GM19438 (cell line): ENCODE results near the gene CEP57L1.
"Not testable (repeated sequence)": the region's sequence is repeated elsewhere in the genome, so short reads cannot be mapped to it uniquely, and the experiment has no call there.

ENCODE experiments used
- ATAC-seq: cut with Tn5 transposase; IDR thresholded peaks from one replicate; pipeline ENCODE4 v1.9.1; 2021; ENCODE audit warnings: low read depth; ENCODE audit not compliant: unreplicated experiment

CEP57L1 gene

DNA sequence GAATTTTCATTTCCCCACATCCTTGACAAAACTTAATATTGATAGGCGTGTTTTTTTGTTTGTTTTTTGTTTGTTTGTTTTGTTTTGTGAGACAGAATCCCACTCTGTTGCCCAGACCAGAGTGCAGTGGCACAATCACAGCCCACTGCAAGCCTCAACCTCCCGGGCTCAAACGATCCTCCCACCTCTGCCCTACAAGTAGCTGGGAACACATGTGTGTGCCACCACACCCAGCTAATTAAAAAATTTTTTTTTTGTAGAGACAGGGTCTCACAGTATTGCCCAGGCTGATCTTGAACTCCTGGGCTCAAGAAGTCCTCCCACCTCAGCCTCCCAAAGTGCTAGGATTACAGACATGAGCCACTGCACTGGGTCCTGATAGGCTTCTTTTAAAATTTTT lies 9.2 kb downstream of the CEP57L1 start:
- ATAC-seq, result no peak

DNA sequence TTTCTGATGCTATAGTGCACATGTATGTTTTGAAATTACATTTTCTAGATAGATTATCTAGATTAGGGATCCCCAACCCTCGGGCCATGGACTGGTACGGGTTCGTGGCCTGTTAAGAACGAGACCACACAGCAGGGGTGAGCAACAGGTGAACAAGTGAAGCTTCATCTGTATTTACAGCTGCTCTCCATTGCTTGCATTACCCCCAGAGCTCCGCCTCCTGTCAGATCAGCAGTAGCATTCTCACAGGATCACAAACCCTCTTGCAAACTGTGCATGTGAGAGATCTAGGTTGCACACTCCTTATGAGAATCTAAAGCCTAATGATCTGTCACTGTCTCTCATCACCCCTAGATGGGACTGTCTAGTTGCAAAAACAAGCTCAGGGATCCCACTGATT lies 10.4 kb downstream of the CEP57L1 start:
- no peak for ATAC-seq

DNA sequence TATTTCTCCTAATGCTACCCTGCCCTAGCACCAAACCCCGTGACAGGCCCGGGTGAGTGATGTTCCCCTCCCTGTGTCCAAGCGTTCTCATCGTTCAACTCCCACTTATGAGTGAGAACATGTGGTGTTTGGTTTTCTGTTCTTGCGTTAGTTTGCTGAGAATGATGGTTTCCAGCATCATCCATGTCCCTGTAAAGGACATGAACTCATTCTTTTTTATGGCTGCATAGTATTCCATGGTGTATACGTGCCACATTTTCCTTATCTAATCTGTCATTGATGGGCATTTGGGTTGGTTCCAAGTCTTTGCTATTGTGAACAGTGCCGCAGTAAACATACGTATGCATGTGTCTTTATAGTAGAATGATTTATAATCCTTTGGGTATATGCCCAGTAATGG lies 14.4 kb downstream of the CEP57L1 start:
- not testable (repeated sequence) for ATAC-seq

DNA sequence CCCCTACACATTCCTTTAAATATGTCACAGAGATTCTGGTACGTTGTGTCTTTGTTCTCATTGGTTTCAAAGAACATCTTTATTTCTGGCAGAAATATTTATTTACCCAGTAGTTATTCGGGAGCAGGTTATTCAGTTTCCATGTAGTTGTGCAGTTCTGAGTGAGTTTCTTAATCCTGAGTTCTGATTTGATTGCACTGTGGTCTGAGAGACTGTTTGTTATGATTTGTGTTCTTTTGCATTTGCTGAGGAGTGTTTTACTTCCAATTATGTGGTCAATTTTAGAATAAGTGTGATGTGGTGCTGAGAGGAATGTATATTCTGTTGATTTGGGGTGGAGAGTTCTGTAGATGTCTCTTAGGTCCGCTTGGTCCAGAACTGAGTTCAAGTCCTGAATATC lies 17.4 kb downstream of the CEP57L1 start:
- ATAC-seq, result not testable (repeated sequence)

DNA sequence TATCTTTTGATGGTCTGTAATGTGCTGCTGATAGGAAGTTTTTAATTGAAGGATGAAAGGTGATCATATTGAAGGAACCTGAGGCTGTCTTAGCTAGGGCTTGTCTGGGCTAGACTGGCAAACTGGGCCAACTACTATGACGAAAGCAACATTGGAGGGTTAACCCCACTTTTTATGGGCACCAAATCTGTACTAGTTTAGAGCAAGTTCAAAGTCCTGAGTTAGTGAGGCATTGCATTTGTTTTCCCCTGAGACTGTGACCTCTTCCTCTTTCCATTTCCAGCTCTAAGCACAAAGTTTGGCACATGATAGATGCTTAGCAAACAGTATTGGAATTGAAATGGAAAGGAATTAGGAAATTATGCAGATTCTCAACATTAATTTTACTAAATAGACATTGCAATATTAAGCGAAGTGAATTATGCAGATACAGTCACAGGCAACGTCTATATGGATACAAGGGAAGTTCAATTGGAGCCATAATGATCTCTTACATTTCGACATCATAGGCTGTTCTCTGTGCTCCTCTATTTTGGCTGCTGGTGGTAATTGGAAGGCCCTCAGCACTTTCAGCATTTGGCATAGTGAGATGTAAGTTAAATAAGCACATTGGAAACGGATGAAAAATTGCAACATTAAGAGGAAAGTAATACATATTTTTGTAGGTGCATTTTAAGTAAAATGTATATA lies 22.2 kb downstream of the CEP57L1 start:
- ATAC-seq, result peak; percentile 75

DNA sequence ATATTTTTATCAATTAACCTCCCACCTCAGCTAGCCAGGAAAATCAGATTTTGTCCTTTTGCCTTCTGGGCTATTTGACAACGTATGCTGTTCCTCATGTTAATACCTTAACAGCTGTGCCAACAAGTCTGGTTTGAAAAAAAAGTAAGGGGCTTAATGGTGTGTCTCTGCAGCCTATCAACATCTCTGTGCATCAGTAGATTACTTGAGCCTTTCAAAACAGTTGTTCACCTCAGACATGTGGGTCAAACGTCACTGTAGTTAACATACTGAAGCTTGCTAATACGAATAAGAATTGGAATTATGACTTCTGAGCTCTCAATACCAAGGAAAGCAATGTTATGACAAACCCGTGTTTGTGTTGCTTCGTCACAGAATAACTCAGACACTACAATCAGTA lies 23.0 kb downstream of the CEP57L1 start:
- ATAC-seq, result no peak

DNA sequence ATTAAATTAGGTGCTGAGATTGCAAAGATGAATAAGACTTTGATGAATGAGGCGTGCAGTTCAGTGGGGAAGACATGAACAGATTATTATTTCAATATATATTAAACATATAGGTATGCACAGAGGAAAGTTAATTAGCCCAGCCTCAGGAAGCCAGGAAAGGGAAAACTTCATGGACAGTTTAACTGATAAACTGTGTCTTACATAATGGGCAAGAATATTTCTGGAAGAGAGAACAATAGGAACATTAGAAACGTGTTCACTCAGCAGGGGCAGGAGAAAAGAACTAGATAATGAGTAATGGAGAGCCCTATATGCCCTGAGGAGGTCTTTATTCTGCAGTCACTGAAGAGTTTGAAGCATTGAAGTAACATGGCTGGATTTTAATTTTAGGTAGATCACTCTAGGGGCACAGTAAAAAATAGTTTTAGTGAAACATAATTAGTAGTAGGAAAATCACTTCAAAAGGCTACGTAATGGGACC lies 23.6 kb downstream of the CEP57L1 start:
- ATAC-seq, result no peak

DNA sequence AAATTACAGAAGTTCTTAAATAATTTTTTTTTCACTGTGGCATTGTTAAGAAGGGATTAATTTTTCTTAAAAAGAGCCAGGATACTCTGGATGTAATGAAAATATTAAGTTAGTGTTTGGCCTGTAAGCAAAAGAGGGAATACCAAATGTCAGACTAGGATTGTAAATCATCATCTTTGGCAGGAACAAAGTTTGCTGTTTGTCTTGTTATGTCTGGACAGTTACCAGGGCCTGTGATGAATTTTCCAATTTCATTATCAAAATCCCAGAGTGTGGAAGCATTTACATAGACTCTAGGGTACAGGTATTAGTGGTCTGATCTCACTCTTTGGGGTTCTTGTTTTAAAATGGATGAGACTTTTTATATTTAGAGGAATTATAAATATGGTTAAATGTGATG lies 26.1 kb downstream of the CEP57L1 start:
- no peak for ATAC-seq

DNA sequence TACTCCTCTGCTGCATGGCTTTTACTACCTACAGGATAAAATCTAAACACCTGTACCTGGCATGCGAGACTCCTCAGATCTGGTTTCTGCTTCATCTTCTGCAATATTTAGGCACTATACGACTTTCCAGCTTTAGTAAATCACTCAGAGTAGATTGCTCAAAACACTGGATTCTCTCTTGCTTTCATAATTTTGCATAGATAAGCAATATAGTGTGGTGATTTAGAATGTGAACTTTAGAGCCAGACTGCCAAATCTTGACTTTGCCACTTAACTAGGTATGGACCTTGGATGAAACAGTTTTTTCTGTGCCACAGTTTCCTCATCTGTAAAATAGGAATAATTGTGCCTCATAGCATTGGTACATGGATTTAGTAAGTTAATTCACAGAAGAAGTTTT lies 28.9 kb downstream of the CEP57L1 start:
- no peak for ATAC-seq

DNA sequence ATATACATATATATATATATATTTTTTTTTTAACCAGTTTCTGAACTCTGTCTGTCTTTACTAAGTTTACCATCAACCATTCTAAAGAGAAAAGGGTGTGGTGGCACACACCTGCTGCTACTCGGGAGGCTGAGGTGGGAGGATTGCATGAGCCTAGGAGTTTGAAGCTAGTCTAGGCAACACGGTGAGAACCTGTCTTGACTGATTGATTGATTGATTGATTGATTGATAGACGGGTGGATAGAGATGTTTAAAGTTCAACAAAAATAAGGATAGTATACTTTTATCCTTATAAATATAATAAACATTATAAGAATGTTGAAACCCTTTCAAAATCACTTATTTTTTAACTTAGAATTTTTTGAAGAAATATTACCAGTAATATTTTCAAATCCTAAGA lies 30.2 kb downstream of the CEP57L1 start:
- no peak for ATAC-seq

DNA sequence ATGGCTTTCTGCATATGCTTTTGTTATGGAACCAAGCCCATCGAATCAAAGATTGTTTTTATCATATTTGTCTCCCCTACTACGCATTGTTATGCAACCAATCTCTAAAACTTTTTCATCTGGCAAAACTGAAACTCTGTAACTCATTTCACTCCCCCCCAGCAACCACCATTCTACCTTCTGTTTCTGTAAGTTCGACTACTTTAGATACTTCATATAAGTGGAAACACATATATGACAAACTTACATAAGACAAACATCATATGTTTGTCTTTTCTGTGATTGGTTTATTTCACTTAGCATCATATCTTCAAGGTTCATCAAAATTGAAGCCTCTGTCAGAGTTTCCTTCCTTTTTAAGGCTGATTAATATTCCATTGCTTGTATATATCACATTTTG lies 34.8 kb downstream of the CEP57L1 start:
- ATAC-seq, result no peak

DNA sequence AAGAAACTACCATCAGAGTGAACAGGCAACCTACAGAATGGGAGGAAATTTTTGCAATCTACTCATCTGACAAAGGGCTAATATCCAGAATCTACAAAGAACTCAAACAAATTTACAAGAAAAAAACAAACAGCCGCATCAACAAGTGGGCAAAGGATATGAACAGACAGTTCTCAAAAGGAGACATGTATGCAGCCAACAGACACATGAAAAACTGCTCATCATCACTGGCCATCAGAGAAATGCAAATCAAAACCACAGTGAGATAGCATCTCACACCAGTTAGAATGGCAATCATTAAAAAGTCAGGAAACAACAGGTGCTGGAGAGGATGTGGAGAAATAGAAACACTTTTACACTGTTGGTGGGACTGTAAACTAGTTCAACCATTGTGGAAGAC lies 40.3 kb downstream of the CEP57L1 start:
- not testable (repeated sequence) for ATAC-seq

DNA sequence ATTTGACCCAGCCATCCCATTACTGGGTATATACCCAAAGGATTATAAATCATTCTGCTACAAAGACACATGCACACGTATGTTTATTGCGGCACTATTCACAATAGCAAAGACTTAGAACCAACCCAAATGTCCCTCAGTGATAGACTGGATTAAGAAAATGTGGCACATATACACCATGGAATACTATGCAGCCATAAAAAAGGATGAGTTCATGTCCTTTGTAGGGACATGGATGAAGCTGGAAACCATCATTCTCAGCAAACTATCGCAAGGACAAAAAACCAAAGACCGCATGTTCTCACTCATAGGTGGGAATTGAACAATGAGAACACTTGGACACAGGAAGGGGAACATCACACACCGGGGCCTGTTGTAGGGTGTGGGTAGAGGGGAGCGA lies 40.7 kb downstream of the CEP57L1 start:
- ATAC-seq, result not testable (repeated sequence)

DNA sequence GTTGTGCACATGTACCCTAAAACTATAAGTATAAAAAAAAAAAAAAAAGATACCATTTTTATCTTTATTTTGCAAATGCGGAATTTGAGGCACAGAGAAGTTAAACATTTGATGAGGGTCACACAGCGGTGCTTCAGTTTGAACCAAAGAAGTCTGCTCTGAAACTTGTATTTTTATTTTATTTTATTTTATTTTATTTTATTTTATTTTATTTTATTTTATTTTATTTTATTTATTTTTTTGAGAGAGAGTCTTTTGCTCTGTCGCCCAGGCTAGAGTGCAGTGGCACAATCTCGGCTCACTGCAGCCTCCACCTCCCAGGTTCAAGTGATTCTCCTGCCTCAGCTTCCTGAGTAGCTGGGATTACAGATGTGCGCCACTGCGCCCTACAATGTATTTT lies 41.2 kb downstream of the CEP57L1 start:
- ATAC-seq, result not testable (repeated sequence)

DNA sequence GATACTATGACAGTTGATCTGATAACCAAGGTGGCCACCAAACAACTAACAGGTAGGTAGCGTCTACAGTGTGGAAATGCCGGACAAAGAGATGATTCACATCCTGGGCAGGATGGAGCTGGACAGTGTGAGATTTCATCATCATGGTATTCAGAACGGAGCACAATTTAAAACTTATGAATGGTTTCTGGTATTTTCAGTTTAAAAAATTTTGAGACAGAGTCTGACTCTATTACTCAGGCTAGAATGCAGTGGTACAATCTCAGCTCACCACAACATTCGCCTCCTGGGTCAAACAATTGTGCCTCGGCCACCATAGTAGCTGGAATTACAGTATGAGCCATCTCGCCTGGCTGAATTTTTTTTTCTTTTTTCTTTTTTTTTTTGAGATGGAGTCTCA lies 43.8 kb downstream of the CEP57L1 start:
- no peak for ATAC-seq

DNA sequence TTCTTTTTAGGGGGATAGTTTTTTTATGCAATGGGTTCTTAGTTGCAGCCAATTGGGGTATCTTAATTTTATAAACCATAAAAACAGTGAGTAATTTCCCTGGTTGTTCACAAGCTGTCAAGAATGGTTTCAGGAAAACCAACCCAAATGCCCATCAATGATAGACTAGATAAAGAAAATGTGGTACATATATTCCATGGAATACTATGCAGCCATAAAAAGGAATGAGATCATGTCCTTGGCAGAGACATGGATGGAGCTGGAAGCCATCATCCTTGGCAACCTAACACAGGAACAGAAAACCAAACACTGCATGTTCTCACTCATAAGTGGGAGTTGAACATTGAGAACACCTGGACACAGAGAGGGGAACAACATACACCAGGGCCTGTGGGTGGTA lies 46.8 kb downstream of the CEP57L1 start:
- not testable (repeated sequence) for ATAC-seq

DNA sequence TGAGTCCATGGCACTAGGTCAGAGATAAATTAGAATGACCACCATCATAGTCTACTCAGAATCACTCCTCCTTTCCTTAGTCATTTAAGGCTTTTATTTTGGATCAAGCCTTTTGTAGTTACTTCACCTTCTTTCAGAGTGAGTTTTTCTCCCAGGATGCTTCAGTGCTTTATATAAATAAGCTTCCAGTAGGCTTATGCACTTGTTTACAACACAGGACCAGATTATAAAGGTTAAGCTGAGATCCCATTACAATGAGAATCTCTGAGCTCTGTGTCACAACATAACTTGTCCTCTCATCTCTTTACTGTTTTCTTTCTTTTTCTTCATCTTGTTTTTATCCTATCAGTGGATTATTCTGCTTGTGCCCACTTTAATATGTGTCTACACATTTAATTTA lies 47.9 kb downstream of the CEP57L1 start:
- ATAC-seq, result no peak

DNA sequence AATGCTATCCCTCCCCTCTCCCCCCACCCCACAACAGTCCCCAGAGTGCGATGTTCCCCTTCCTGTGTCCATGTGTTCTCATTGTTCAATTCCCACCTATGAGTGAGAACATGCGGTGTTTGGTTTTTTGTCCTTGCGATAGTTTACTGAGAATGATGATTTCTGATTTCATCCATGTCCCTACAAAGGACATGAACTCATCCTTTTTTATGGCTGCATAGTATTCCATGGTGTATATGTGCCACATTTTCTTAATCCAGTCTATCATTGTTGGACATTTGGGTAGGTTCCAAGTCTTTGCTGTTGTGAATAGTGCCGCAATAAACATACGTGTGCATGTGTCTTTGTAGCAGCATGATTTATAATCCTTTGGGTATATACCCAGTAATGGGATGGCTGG lies 52.9 kb downstream of the CEP57L1 start:
- not testable (repeated sequence) for ATAC-seq

DNA sequence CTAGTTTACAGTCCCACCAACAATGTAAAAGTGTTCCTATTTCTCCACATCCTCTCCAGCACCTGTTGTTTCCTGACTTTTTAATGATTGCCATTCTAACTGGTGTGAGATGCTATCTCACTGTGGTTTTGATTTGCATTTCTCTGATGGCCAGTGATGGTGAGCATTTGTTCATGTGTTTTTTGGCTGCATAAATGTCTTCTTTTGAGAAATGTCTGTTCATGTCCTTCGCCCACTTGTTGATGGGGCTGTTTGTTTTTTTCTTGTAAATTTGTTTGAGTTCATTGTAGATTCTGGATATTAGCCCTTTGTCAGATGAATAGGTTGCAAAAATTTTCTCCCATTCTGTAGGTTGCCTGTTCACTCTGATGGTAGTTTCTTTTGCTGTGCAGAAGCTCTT lies 53.4 kb downstream of the CEP57L1 start:
- not testable (repeated sequence) for ATAC-seq

DNA sequence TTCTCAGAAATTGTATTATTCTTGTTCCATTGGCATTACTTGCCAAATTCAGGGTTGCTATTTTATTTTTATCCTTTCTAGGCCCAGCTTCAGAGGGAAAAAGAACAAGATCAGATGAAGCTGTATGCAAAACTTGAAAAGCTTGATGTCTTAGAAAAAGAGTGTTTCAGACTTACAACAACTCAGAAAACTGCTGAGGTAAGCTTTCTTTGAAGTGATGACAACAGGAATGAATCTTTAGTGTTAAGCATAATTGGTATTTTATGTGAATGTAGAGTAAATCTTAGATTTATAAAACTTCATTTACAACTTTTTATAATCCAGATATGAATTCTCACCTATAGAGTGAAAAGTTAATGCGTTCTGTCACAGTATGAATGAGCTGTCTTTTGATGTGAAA lies 58.4 kb downstream of the CEP57L1 start:
- no peak for ATAC-seq

DNA sequence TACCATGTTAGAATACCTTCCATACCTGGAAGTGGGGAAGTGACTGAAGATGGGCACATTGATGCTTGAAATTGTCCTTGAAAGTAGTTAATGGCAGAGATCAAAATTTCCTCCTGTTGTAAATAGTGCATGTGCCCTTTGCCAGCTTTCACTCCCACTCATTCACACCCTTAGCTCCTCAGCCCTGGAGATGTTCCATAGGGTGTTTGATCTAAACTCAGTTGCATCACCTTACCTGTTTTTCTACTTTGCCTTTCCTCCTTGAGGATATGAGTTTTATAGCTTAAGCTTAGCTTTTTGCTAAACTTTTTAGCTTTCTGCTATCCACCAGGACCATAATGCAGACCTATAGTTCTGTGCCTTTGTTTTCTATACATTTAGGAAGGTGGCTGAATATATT lies 69.0 kb downstream of the CEP57L1 start:
- ATAC-seq, result no peak

DNA sequence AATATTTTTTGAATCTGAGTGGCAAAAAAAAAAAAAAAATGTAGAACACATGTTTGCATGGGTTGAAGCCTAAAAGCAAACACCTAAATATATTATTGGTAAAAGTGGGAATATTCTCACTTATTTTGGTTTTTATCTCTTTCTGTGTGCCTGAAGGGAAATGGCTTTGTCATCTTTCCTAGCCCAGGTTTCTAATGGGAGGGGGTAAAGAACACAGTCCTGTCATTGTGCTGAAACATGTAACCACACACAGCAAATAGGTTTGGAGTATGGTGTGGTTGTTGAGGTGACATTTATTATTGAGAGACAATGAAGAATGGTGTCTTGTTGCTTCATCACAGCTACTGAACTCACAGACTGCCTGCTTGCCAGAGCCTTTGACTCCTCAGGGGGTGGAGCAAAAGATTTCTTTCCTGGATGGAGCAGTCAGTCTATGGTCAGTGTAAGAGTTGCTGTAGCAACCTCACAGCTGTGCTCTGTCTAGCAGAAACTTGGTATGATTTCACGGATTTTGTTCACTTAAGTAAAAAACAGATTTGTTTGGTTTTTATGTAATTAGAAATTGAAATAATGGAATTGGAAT lies 70.2 kb downstream of the CEP57L1 start:
- ATAC-seq, result no peak
